BJ (cell line): ENCODE data around the gene SLC17A3. TPM values are rescaled to one million over a fixed set of nuclear protein-coding genes. Genes with fewer than 3 reads are reported as not detected.

Experiments used
- CTCF ChIA-PET: fragments of 350-600 bp; formaldehyde crosslinking; extraction: SDS; loops from one replicate; lab custom pipeline; 2021; ENCODE audit warnings: antibody characterized with exemption, inconsistent platforms; lab: Yijun Ruan, JAX
- POLR2A ChIA-PET: fragments of 300-600 bp; sonication (Branson Sonifier 250); formaldehyde crosslinking; extraction: SDS; loops from one replicate; lab custom pipeline; 2021; ENCODE audit warnings: antibody characterized with exemption; lab: Charles Lee
- DNase-seq: peaks from one replicate; pipeline ENCODE4 v3.0.0-alpha.2; 2011; ENCODE audit warnings: low read depth
- H3K27me3 ChIP-seq: 2 replicates; pipeline ENCODE4 v1.6.0; 2011; ENCODE audit warnings: low read length; ENCODE audit not compliant: control insufficient read depth, insufficient read depth
- H3K36me3 ChIP-seq: 2 replicates; pipeline ENCODE4 v1.5.1; 2011; ENCODE audit warnings: low read length; ENCODE audit not compliant: control insufficient read depth, insufficient read depth
- H3K4me3 ChIP-seq: 2 replicates; pipeline ENCODE4 v1.5.1; 2011; ENCODE audit warnings: low read depth, mild to moderate bottlenecking, control low read depth, low read length
- polyA plus RNA-seq: library from polyadenylated mRNA; depleted of rRNA; stranded (reverse); fragments of >200 nt; gene quantifications from 2 replicates; pipeline ENCODE4 v1.2.3, GENCODE V29; 2011
- TF ChIP-seq, protein P1 (sequence below): IDR thresholded peaks from 2 replicates; pipeline ENCODE4 v1.5.1; 2011; ENCODE audit warnings: low read depth, mild to moderate bottlenecking, control low read depth, inconsistent platforms, low read length, moderate library complexity; ENCODE audit not compliant: insufficient read depth

The SLC17A3 gene
- polyA plus RNA-seq, 1 experiment, result not detected

DNA sequence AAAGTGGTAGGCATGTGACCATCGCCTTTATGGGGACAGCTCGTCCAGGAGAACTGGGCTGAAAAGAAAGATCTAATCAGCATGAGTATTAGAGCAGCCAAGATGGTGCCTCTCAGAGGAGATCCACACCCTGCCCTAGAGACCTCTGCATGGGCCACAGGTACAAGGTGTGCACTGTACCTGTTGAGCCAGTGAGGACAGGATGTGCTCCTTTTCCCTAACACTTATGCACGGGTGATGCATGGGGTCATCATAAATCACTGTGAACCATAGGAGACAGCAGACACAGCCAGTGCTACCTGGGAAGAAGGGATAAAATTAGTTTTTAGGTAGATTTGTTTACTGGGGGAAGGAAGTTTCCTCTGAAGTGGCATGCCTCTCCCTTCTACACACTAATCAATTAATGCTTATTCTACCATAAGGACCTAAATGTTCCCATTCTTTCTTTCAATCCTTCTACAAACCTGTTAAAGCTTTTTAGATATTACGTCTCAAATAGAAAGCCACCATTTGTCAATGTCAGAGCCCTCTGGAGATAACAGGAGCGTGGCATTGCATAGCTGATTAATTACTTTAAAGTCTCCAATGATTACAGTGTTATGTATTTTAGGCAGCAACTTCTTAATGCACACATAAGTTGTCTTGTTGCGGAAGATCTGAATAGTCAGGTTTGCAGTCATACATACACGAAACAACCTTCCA lies 42.9 kb upstream of the SLC17A3 start:
- DNase-seq, result no peak
- TF ChIP-seq, protein P1, sequence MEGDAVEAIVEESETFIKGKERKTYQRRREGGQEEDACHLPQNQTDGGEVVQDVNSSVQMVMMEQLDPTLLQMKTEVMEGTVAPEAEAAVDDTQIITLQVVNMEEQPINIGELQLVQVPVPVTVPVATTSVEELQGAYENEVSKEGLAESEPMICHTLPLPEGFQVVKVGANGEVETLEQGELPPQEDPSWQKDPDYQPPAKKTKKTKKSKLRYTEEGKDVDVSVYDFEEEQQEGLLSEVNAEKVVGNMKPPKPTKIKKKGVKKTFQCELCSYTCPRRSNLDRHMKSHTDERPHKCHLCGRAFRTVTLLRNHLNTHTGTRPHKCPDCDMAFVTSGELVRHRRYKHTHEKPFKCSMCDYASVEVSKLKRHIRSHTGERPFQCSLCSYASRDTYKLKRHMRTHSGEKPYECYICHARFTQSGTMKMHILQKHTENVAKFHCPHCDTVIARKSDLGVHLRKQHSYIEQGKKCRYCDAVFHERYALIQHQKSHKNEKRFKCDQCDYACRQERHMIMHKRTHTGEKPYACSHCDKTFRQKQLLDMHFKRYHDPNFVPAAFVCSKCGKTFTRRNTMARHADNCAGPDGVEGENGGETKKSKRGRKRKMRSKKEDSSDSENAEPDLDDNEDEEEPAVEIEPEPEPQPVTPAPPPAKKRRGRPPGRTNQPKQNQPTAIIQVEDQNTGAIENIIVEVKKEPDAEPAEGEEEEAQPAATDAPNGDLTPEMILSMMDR, result no peak
- CTCF ChIA-PET, result no interaction called here
- no peak overlapping the region for H3K4me3 ChIP-seq
- H3K27me3 ChIP-seq, result no peaks in the 10 kb centered on the region; the same call in 1 of the 2 replicates
- H3K36me3 ChIP-seq, result no peaks in the 10 kb centered on the region
- POLR2A ChIA-PET, result no interaction called here

DNA sequence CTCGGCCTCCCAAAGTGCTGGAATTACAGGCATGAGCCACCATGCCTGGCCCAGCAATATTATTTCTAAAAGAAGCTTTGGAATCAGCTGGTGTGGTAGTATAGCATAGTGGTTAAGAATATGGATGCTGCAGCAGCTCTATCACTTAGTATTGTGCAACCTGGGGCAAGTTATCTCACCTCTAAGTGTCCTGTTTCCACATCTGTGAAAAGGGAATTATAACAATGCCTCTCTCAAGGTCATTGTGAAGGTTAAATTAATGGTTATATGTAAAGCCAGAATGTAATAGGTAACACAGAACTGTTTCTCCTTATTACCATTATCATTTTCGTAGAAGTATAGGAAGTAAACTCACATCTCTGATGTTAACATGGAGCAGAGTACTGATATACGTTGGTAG lies 42.3 kb upstream of the SLC17A3 start:
- DNase-seq, result no peak
- ChIA-PET POLR2A (no interaction called here), CTCF (no interaction called here)
- no peak overlapping the region for H3K4me3 ChIP-seq
- TF ChIP-seq, protein P1, result no peak
- H3K27me3 ChIP-seq, result no peaks in the 10 kb centered on the region; the same call in 1 of the 2 replicates
- H3K36me3 ChIP-seq, result no peaks in the 10 kb centered on the region

DNA sequence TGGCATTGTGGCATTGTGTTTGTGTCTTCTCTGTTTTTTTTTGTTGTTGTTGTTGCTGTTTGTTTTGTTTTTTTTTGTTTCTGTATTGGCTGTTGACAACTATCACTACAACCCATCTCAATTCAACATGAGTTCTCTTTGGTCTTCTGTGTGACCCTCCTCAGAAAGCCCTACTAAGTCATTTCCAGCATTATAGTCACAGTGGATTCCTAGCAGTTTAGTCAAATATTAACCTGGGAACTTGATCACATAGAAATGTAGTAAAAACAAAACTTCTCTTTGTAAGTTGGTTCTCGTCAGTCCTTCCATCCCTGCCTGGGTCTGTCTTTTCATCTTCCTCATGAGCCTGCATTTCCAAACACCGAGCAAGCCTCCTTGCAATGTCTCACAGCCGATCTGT lies 39.7 kb upstream of the SLC17A3 start:
- no peak overlapping the region for H3K4me3 ChIP-seq
- TF ChIP-seq, protein P1, result no peak
- ChIA-PET POLR2A (no interaction called here), CTCF (no interaction called here)
- no peaks in the 10 kb centered on the region for H3K36me3 ChIP-seq
- no peaks in the 10 kb centered on the region; the same call in 1 of the 2 replicates for H3K27me3 ChIP-seq
- DNase-seq, result no peak

DNA sequence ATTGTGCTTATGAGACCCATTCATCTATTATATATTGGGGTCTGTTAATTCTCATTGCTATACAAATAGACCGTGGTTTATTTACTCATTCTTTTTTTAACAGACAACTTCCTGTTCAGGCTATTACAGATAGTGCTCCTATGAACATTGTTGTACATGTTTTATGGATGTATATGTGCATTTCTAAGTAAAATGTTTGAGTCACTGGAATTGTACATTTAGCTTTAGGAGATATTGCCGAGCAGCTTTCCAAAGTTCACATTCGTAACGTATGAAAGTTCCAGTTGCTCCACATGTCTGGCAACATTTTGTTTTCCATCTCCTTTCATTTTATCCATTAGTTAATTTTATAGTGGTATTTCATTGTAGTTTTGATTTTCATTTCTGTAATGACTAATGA lies 37.3 kb upstream of the SLC17A3 start:
- no peaks in the 10 kb centered on the region for H3K36me3 ChIP-seq
- no peak overlapping the region for H3K4me3 ChIP-seq
- ChIA-PET POLR2A (no interaction called here), CTCF (interaction anchor here (2.7 kb wide), 1 partner anchor 9 kb away, joined by 8 read pairs; no protein-coding TSS in a partner anchor)
- TF ChIP-seq, protein P1, result no peak
- no peak for DNase-seq
- H3K27me3 ChIP-seq, result no peaks in the 10 kb centered on the region; the same call in 1 of the 2 replicates

DNA sequence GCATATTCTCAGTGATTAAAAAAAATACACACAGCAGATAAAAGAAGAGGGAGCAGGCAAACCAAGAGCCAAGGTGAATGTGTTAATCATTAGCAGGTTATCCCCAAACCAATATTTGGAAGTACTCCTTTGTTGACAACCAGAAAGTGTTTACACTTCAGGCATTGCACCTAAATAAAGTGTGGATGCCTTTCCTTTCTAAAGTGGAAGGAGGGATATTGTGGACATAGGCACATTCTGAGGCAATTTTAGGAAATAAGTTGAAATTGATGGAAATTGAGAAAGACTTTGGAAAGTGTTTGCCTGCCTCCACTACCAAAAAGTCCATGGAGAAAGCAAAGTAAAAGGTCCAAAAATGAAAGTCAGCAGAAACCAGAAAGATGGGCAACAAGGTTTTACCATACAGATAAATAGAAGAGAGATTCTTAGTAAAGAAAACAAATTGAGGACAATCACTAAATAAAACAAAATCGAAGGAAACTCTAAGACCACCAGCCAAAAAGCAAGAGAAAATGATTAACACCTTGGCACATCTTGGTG lies 33.5 kb upstream of the SLC17A3 start:
- POLR2A ChIA-PET, result no interaction called here

More for the DNA sequence above, 33.5 kb upstream of the SLC17A3 start:
- TF ChIP-seq, protein P1, result no peak
- no peak overlapping the region for H3K4me3 ChIP-seq
- CTCF ChIA-PET, result no interaction called here
- no peak for DNase-seq
- no peaks in the 10 kb centered on the region for H3K36me3 ChIP-seq
- H3K27me3 ChIP-seq, result no peaks in the 10 kb centered on the region
